ENCODE data around the gene NRF1.

- TF ChIP-seq EZH2 (IDR thresholded peaks at IDR 0.05) (no peak), POLR2AphosphoS5 (IDR thresholded peaks at IDR 0.05; ENCODE audit: borderline replicate concordance, low read depth, low read length) (no peak), FOXP2 (optimal IDR thresholded peaks at IDR 0.05; ENCODE audit: control extremely low read depth, extremely low read length, insufficient read depth) (no peak)
Measured at GRCh38 chr7:129605960-129606614, 5.4 kb upstream of the NRF1 start.

Measured in SK-N-MC (cell line).